ENCODE data around the gene NUPR2. TPM values are rescaled to one million over a fixed set of nuclear protein-coding genes. Genes with fewer than 3 reads are reported as not detected.

NUPR2 gene
- total and polyA plus RNA-seq, 9 of the 15 experiments (the other 6 are each of a cell fraction or from before 2014, with no cell fraction given), result not detected

- TF ChIP-seq ZBTB49 (CRISPR knock-in tag; IDR thresholded peaks at IDR 0.05; ENCODE audit: borderline replicate concordance) (no peak), TCF7 (IDR thresholded peaks at IDR 0.05; ENCODE audit: borderline replicate concordance) (no peak), ZBTB33 (CRISPR knock-in tag; IDR thresholded peaks at IDR 0.05) (peak; percentile 49; the same call in 1 of the 2 replicates), ARHGAP35 (IDR thresholded peaks at IDR 0.05; ENCODE audit: partially characterized antibody) (no peak), NFXL1 (CRISPR knock-in tag; IDR thresholded peaks at IDR 0.05) (no peak), KLF16 (IDR thresholded peaks at IDR 0.05) (0 out of 2 replicates have a peak, but pooled peaks have one; percentile 47), RBFOX2 (IDR thresholded peaks at IDR 0.05; ENCODE audit: low read depth, low read length) (peak; percentile 26), MYNN (IDR thresholded peaks at IDR 0.05) (peak; percentile 61; the same call in 1 of the 2 replicates), MYNN (CRISPR knock-in tag; IDR thresholded peaks at IDR 0.05) (no peak)
Measured at GRCh38 chr7:56097700-56098099, 18.5 kb downstream of the NUPR2 start (continued).
